GM18858 (cell line): ENCODE measurements around the gene TSPAN11.

Experiments used
- ATAC-seq: cut with Tn5 transposase; IDR thresholded peaks from one replicate; pipeline ENCODE4 v1.9.1; 2021; ENCODE audit not compliant: unreplicated experiment

Gene TSPAN11

DNA sequence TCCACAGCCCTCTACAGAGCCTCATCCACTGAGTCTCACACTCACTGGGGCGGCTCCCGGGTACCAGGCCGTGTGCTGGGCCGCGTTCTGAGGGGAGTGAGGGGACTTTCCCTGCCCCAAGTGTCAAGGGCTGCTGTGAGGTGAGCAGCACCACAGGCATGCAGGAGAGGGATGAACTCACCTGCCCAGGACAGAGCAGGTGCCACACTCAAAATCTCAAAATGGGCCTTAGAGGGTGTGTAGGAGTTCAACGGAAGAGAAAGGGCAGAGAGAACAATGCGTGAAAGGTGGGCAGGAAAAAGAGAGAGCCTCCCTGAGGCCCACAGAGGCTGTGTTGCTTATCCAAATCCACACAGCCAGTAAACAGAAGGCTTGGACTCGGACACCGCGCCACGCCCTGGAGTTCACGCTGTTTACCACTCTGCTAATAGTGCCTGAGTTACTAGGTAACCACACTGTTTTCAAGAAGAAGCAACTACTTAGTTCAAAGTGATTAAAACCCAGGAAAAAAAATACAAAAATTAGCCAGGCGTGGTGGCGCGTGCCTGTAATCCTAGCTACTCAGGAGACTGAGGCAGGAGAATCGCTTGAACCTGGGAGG is 32.7 kb downstream of the TSPAN11 start:
- ATAC-seq: no peak

- no peak for ATAC-seq
These were observed 33.2 kb downstream of the TSPAN11 start for GRCh38 chr12:30959778-30960177.

DNA sequence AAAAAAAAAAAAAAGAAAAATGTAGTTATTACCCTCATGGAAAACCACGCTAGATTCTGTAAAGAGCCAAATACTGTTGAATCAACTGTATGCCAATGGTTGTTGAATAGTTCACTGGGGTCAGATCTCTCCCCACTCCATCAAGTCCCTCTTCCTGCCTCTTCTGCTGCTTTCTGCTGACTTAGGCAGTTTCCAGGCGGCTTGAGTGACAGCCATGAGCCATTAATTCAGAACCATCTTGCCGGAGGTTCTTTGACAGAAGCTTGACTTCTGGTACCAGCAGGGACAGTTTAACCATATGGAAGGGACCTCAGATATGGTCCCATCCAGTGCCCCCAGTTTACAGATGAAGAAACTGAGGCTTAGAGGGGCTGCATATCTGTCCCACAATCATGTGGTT is 34.5 kb downstream of the TSPAN11 start:
- no peak for ATAC-seq

- ATAC-seq: no peak
These were observed 35.5 kb downstream of the TSPAN11 start for GRCh38 chr12:30962047-30962446.

- ATAC-seq: no peak
These were observed 37.4 kb downstream of the TSPAN11 start for GRCh38 chr12:30963709-30964564.

GRCh38 chr12:30964896-30965612 is 38.5 kb downstream of the TSPAN11 start:
- ATAC-seq: no peak

DNA sequence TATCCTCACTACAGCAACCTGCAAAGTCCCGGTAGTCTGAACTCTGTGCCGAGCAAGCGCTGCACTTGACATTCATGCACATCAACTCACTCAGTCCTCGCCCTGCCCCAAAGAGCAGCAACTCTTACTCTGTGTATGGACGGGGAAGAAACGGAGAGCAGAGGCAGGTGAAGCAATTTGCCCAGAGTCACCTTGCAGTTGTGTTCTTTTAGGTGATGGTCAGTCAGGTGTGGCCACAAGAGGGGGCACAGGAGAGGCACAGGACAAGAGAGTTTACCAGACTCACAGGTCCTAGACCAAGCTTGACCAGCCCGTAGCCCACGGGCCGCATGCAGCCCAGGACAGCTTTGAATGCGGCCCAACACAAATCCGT is 39.1 kb downstream of the TSPAN11 start:
- ATAC-seq: no peak

DNA sequence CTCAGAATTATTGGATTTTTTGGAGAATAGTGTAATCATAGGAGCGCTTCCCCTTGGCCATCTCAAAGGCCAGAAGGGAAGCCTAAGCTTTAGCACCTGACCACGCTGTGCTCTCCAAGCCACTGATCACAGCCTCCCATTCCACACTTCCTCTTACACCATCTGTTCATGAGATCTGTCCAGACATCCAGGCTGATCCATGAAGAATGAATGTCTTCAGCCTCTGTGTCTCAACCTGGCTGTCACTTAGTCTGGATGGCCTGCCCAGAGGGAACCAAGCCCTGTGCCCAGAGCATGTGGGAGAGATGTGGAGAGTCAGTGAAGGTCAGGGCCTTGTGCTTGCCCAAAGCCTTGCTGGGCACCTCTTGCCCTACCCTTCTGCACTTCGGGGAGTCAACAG is 40.5 kb downstream of the TSPAN11 start:
- ATAC-seq: no peak

GRCh38 chr12:30968211-30968610 is 41.7 kb downstream of the TSPAN11 start:
- no peak for ATAC-seq

- no peak for ATAC-seq
These were observed 42.5 kb downstream of the TSPAN11 start for GRCh38 chr12:30969006-30969405.

DNA sequence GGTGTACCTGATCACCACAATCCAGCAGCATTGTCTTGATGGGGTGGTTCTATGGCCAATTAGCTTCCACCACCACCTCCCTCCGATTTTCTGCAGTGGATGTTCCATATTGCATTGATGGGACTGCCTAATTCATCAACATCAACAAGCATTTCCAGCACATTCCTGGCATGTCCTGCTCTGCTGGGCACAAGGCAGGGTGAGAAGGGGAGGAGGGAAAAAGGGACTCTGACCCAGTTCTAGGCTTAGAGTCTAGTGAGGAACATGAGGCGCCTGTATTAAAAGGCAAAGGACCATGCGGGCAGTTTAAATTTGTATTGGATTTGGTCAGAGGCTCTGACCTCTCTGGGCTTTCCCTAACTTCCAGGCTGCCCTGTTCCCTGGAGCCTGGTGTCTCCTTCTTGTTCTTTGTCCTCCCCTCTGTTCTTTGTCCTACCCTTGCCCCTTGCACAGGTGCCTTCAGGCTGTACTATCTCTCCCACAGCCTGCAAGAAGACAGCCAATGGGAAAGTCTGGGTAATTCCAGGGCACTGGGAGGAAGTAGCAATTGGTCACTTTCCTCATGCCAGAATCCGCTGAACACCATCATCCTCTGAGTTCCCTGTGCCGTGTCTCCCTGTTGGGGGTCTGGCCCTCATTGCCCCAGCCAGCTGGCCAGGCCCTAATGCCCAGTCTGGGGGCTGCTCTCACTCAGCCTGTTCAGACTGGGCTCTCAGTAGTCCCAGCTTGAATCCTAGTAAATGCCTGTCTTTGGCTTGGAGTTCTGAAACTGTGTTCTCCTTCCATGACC is 43.3 kb downstream of the TSPAN11 start:
- ATAC-seq: no peak

DNA sequence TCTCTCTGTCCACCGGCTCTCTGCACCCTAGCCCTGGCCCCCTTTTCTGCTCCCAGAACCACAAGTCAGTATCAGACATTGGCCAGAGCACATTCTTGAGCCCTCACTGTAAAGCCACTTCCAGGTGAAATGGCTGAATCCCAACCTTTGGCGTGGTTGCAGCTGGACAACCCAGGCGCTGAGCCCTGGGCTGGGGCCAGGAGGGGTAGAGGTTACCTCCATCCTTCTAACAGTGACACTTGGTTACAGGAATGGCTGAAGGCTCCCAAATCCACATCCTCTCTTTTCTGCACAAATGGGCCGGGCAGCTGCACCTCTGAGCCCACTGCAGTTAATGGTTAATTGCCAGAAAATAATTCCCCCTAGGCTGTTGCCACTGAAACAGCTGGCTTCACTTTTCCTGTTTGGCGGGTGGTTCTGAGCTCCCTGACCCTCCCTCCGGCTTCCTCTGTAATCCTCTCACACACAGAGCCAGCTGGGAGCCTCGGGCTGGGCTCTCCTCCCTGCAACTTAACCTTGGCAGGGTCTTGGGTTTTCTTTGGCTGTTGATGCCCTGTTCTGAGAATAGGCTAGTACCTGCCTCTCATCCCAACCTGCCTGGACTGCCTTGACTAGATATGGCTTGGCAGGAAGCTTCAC is 44.1 kb downstream of the TSPAN11 start:
- no peak for ATAC-seq

- no peak for ATAC-seq
These were observed 45.5 kb downstream of the TSPAN11 start for GRCh38 chr12:30972035-30972434.

- no peak for ATAC-seq
These were observed 46.6 kb downstream of the TSPAN11 start for GRCh38 chr12:30973175-30973574.

GRCh38 chr12:30973830-30974229 is 47.3 kb downstream of the TSPAN11 start:
- ATAC-seq: no peak

DNA sequence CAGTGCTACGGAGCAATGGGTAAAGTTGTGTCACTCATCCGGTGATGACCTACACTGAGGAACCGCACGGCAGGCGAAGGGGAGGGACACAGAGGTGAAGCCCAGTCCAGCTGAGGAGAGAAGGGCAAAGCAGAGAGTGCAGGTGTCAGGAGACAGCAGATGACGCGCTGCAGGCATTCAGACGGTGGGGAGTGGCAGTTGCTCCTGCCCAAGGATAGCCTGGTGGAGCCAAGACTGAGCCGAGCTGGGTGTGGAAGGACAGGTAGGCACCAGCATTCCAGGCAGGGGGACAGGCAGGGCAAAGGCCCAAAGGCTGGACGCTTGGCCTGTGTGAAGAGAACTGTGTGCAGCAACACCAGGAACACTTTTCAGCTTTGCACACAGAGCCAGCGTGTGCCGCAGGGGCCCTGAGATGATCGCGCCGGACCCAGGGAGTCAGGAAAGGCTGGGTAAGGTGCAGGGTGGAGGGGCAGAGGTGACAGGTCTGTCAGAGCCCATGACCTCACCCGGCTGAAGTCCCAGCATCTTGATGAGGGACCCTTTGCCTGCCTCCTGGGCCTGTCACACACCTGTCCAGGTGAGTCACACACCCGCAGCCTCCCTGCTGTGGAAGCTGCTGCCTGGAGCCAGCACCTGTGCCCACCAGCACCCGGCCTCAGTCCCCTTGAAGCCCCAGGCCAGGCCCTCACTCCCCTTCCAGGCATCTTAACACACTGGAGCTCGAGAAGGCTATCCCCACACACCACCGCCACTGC is 48.4 kb downstream of the TSPAN11 start:
- ATAC-seq: no peak

DNA sequence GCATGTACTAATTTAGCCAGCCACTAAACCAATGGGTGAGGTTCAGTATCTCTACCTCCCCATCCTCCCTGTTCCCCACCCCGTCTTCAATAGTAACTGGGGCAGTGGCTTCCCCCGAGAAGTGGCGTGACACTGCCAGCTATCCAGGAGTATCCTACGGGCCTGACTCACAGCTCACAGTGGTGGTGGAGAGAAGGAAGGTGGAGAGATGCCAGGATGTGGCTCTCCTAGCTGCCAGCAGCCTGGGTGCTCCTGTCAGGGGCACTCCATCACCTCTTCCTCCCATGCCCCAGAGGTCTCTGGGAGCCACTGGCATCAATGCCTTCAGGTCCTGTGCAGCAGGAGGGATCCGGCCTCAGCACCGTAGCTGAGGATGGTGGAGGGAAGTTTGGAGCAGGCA is 49.0 kb downstream of the TSPAN11 start:
- no peak for ATAC-seq

GRCh38 chr12:30976206-30976605 is 49.7 kb downstream of the TSPAN11 start:
- no peak for ATAC-seq

- no peak for ATAC-seq
These were observed 50.6 kb downstream of the TSPAN11 start for GRCh38 chr12:30977124-30977523.
